Glutamatergic neuron (in vitro differentiated cells): ENCODE measurements around the gene SLCO3A1. TPM values are rescaled to one million over a fixed set of nuclear protein-coding genes. Genes with fewer than 3 reads are reported as not detected.

Experiments
- DNase-seq: peaks from one replicate; pipeline ENCODE4 v3.0.0; 2022
- H3K27ac Mint-ChIP-seq: one replicate; pipeline ENCODE4 v1.8.0; 2020; ENCODE audit warnings: mild to moderate bottlenecking, mixed read lengths, inconsistent platforms; ENCODE audit not compliant: unreplicated experiment
- H3K27me3 Mint-ChIP-seq: one replicate; pipeline ENCODE4 v1.8.0; 2020; ENCODE audit warnings: mild to moderate bottlenecking, moderate library complexity, mixed read lengths, inconsistent platforms; ENCODE audit not compliant: unreplicated experiment
- H3K36me3 Mint-ChIP-seq: one replicate; pipeline ENCODE4 v1.8.0; 2020; ENCODE audit warnings: mild to moderate bottlenecking, mixed read lengths, inconsistent platforms; ENCODE audit not compliant: unreplicated experiment
- H3K4me1 Mint-ChIP-seq: one replicate; pipeline ENCODE4 v1.8.0; 2020; ENCODE audit warnings: mild to moderate bottlenecking, low read depth, mixed read lengths, inconsistent platforms; ENCODE audit not compliant: unreplicated experiment
- H3K4me3 Mint-ChIP-seq: one replicate; pipeline ENCODE4 v1.8.0; 2020; ENCODE audit warnings: mild to moderate bottlenecking, mixed read lengths, inconsistent platforms; ENCODE audit not compliant: unreplicated experiment
- H3K9me3 Mint-ChIP-seq: one replicate; pipeline ENCODE4 v1.8.0; 2020; ENCODE audit warnings: mild to moderate bottlenecking, moderate library complexity, mixed read lengths, inconsistent platforms; ENCODE audit not compliant: unreplicated experiment
- CTCF ChIP-seq: fragments of 200-600 bp; sonication (generic); IDR thresholded peaks from one replicate; pipeline ENCODE4 v1.5.0; 2021; ENCODE audit not compliant: partially characterized antibody, unreplicated experiment
- total RNA-seq: library from RNA; stranded (reverse); fragmentation: NEBNext Ultra II Directional; extraction: Animal tissue kit (Norgen Biotek cat#: 25700); gene quantifications from one replicate; pipeline ENCODE4 v1.2.1, GENCODE V29; 2021; ENCODE audit not compliant: unreplicated experiment

The SLCO3A1 gene
- total RNA-seq, 1 donor from 2014 or later, result 27.9 TPM

- Mint-ChIP-seq H3K36me3 (no peaks in the 10 kb centered on the region), H3K27me3 (no peaks in the 10 kb centered on the region), H3K4me3 (no peak overlapping the region), H3K9me3 (no peaks in the 10 kb centered on the region), H3K27ac (no peak overlapping the region), H3K4me1 (peaks cover 4% of the 10 kb centered on the region)
- DNase-seq, result no peak
- no peak for TF ChIP-seq CTCF
Observed at GRCh38 chr15:91844341-91844740, 9.2 kb upstream of the SLCO3A1 start.

DNA sequence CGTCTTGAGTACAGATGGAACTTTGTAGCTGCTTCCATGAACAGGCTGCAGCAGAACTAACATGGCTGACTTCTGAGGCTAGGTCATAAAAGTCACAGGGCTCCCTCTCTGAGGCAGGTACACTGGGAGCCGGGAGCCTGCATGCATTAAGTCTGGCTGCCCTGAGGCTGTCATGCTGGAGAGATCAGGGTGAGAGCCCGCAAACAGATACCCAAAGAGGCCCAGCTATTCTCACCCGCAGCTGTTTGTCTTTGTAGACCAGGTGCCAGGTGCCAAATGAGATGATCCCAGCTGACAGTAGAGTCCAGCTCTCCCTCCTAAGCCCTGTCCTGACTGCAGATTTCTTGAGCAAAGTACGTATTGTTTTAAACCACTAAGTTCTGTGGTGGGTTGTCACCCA, 8.6 kb upstream of the SLCO3A1 start:
- no peaks in the 10 kb centered on the region for H3K36me3 Mint-ChIP-seq
- DNase-seq, result no peak
- TF ChIP-seq CTCF, result no peak
- no peaks in the 10 kb centered on the region for H3K9me3 Mint-ChIP-seq
- H3K27me3 Mint-ChIP-seq, result peaks cover 5% of the 10 kb centered on the region
- no peak overlapping the region for H3K4me3 Mint-ChIP-seq
- H3K27ac Mint-ChIP-seq, result no peak overlapping the region
- peaks cover 4% of the 10 kb centered on the region for H3K4me1 Mint-ChIP-seq

GRCh38 chr15:91845720-91846119, 7.8 kb upstream of the SLCO3A1 start:
- Mint-ChIP-seq H3K9me3 (no peaks in the 10 kb centered on the region), H3K27ac (no peak overlapping the region), H3K27me3 (peaks cover 5% of the 10 kb centered on the region), H3K36me3 (no peaks in the 10 kb centered on the region), H3K4me1 (peaks cover 4% of the 10 kb centered on the region), H3K4me3 (no peak overlapping the region)
- no peak for DNase-seq
- TF ChIP-seq CTCF, result no peak

- H3K27me3 Mint-ChIP-seq, result peaks cover 8% of the 10 kb centered on the region
- no peak overlapping the region for H3K27ac Mint-ChIP-seq
- TF ChIP-seq CTCF, result no peak
- no peak for DNase-seq
- no peaks in the 10 kb centered on the region for H3K36me3 Mint-ChIP-seq
- peaks cover 10% of the 10 kb centered on the region for H3K4me1 Mint-ChIP-seq
- peaks cover 7% of the 10 kb centered on the region for H3K9me3 Mint-ChIP-seq
- H3K4me3 Mint-ChIP-seq, result no peak overlapping the region
Observed at GRCh38 chr15:91849180-91849579, 4.3 kb upstream of the SLCO3A1 start.

DNA sequence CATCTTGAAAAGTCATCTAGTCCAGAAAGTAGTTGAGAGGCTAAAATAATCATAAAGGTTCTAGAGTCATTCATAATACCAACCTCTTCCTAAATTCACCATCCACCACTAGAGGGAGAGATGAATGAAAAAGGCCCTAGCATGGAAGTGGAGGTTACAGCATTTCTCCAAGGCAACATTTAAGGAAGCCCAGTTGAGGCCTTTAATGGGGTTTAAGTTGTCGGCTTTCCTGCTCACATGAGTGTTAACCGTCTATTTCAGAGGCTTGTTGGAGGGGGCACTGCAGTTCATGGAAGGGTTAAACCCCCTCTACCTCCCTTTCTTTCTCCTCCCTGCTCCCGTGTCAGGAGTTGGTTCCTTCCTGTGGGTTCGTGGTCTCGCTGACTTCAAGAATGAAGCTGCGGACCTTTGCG, 3.8 kb upstream of the SLCO3A1 start:
- Mint-ChIP-seq H3K4me1 (peaks cover 10% of the 10 kb centered on the region), H3K27ac (no peak overlapping the region), H3K4me3 (no peak overlapping the region), H3K36me3 (no peaks in the 10 kb centered on the region), H3K9me3 (peaks cover 7% of the 10 kb centered on the region), H3K27me3 (peaks cover 14% of the 10 kb centered on the region)
- TF ChIP-seq CTCF, result peak; percentile 64
- DNase-seq, result no peak
